Liver (tissue), 3 donors: ENCODE measurements around the gene DPT.

Experiments
- GABPA ChIP-seq, 2 donors: IDR thresholded peaks in 1 of 2; conservative IDR thresholded peaks in 1 of 2; 2 replicates each; pipeline ENCODE4 v1.6.1; 2016; ENCODE audit warnings: antibody characterized with exemption in 2 of 2, mild to moderate bottlenecking in 1 of 2, moderate library complexity in 1 of 2
- HNF4A ChIP-seq, 2 donors: conservative IDR thresholded peaks; 2 replicates each; pipeline ENCODE4 v1.6.1; 2016; ENCODE audit warnings: antibody characterized with exemption in 2 of 2, mild to moderate bottlenecking in 2 of 2
- JUND ChIP-seq, 2 donors: IDR thresholded peaks; 2 replicates each; pipeline ENCODE4 v1.6.1; 2016; ENCODE audit warnings: antibody characterized with exemption in 2 of 2
- MAX ChIP-seq: IDR thresholded peaks from 2 replicates; pipeline ENCODE4 v1.6.1; 2016; ENCODE audit warnings: antibody characterized with exemption
- RAD21 ChIP-seq, 2 donors: IDR thresholded peaks; 2 replicates each; pipeline ENCODE4 v1.6.1; 2016; ENCODE audit warnings: antibody characterized with exemption in 2 of 2, mild to moderate bottlenecking in 2 of 2
- RXRA ChIP-seq, 2 donors: IDR thresholded peaks; 2 replicates each; pipeline ENCODE4 v1.6.1; 2017 to 2018; ENCODE audit warnings: antibody characterized with exemption in 2 of 2, mild to moderate bottlenecking in 1 of 2
- SP1 ChIP-seq: IDR thresholded peaks from 2 replicates; pipeline ENCODE4 v1.6.1; 2018; ENCODE audit warnings: antibody characterized with exemption, mild to moderate bottlenecking
- TAF1 ChIP-seq: conservative IDR thresholded peaks from 2 replicates; pipeline ENCODE4 v1.6.1; 2016; ENCODE audit warnings: antibody characterized with exemption, mild to moderate bottlenecking
- YY1 ChIP-seq: IDR thresholded peaks from 2 replicates; pipeline ENCODE4 v1.6.1; 2016; ENCODE audit warnings: antibody characterized with exemption, mild to moderate bottlenecking
- TF ChIP-seq, protein P1 (sequence below): fragments of 150-350 bp; IDR thresholded peaks from 2 replicates; pipeline ENCODE4 v1.5.1; 2017; ENCODE audit warnings: improper control_type of control experiment, low read depth, low read length; ENCODE audit not compliant: missing input control
- TF ChIP-seq, protein P2 (sequence below): IDR thresholded peaks from 2 replicates; pipeline ENCODE4 v1.6.1; 2016; ENCODE audit warnings: antibody characterized with exemption, mild to moderate bottlenecking
- TF ChIP-seq, protein P3 (sequence below): IDR thresholded peaks from 2 replicates; pipeline ENCODE4 v1.6.1; 2016; ENCODE audit warnings: antibody characterized with exemption
- donor health status: healthy.
- donor health status: healthy.

DNA sequence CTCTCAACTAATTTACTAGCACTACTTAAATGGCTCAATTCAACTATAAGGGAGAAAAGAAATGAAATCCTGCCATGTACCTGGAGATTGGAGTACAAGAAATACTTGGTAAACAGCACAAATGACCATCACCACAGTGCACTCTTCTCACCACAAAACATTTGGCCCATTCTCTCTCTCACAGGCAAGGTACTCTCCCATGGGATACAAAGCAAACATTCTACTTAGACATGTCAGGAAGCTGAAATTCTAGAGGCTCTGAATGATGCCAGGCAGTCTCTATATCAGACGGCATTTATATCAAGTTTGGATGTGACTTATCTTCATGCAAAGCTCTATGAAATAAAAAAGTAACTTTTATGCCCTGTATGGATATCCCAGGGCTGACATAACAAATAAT lies 72.5 kb downstream of the DPT start:
- TF ChIP-seq SP1, result no peak
- TF ChIP-seq, protein P1, sequence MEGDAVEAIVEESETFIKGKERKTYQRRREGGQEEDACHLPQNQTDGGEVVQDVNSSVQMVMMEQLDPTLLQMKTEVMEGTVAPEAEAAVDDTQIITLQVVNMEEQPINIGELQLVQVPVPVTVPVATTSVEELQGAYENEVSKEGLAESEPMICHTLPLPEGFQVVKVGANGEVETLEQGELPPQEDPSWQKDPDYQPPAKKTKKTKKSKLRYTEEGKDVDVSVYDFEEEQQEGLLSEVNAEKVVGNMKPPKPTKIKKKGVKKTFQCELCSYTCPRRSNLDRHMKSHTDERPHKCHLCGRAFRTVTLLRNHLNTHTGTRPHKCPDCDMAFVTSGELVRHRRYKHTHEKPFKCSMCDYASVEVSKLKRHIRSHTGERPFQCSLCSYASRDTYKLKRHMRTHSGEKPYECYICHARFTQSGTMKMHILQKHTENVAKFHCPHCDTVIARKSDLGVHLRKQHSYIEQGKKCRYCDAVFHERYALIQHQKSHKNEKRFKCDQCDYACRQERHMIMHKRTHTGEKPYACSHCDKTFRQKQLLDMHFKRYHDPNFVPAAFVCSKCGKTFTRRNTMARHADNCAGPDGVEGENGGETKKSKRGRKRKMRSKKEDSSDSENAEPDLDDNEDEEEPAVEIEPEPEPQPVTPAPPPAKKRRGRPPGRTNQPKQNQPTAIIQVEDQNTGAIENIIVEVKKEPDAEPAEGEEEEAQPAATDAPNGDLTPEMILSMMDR, result no peak
- TF ChIP-seq, protein P2, sequence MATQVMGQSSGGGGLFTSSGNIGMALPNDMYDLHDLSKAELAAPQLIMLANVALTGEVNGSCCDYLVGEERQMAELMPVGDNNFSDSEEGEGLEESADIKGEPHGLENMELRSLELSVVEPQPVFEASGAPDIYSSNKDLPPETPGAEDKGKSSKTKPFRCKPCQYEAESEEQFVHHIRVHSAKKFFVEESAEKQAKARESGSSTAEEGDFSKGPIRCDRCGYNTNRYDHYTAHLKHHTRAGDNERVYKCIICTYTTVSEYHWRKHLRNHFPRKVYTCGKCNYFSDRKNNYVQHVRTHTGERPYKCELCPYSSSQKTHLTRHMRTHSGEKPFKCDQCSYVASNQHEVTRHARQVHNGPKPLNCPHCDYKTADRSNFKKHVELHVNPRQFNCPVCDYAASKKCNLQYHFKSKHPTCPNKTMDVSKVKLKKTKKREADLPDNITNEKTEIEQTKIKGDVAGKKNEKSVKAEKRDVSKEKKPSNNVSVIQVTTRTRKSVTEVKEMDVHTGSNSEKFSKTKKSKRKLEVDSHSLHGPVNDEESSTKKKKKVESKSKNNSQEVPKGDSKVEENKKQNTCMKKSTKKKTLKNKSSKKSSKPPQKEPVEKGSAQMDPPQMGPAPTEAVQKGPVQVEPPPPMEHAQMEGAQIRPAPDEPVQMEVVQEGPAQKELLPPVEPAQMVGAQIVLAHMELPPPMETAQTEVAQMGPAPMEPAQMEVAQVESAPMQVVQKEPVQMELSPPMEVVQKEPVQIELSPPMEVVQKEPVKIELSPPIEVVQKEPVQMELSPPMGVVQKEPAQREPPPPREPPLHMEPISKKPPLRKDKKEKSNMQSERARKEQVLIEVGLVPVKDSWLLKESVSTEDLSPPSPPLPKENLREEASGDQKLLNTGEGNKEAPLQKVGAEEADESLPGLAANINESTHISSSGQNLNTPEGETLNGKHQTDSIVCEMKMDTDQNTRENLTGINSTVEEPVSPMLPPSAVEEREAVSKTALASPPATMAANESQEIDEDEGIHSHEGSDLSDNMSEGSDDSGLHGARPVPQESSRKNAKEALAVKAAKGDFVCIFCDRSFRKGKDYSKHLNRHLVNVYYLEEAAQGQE, result no peak
- TF ChIP-seq MAX, result no peak
- TF ChIP-seq YY1, result no peak
- TF ChIP-seq HNF4A (conservative IDR thresholded peaks at IDR 0.05), result no peak
- TF ChIP-seq, protein P3, sequence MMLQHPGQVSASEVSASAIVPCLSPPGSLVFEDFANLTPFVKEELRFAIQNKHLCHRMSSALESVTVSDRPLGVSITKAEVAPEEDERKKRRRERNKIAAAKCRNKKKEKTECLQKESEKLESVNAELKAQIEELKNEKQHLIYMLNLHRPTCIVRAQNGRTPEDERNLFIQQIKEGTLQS, result no peak
- no peak for TF ChIP-seq GABPA (IDR thresholded peaks at IDR 0.05 in 1 of 2, conservative IDR thresholded peaks at IDR 0.05 in 1 of 2)
- TF ChIP-seq RAD21 (IDR thresholded peaks at IDR 0.05), result no peak
- TF ChIP-seq JUND (IDR thresholded peaks at IDR 0.05), result no peak
- no peak for TF ChIP-seq RXRA (IDR thresholded peaks at IDR 0.05)
- TF ChIP-seq TAF1, result no peak
